Measurements from ENCODE around the gene GFRAL.

The GFRAL gene

GRCh38 chr6:55437141-55437540 lies 109.9 kb downstream of the GFRAL start:
- DNase-seq: no peak

GRCh38 chr6:55438203-55438602 lies 110.9 kb downstream of the GFRAL start:
- DNase-seq: no peak

GRCh38 chr6:55443238-55444134 lies 116.2 kb downstream of the GFRAL start:
- DNase-seq: no peak

- DNase-seq: no peak
These were observed 118.5 kb downstream of the GFRAL start for GRCh38 chr6:55445648-55446204.

- no peak for DNase-seq
These were observed 120.6 kb downstream of the GFRAL start for GRCh38 chr6:55447891-55448290.

- no peak for DNase-seq
These were observed 121.2 kb downstream of the GFRAL start for GRCh38 chr6:55448451-55448850.

GRCh38 chr6:55449225-55449624 lies 122.0 kb downstream of the GFRAL start:
- no peak for DNase-seq

- DNase-seq: no peak
These were observed 122.7 kb downstream of the GFRAL start for GRCh38 chr6:55450005-55450404.
